ENCODE data around the gene DOCK3.
"Not testable (repeated sequence)": the region's sequence is repeated elsewhere in the genome, so short reads cannot be mapped to it uniquely, and the experiment has no call there.

Gene DOCK3

GRCh38 chr3:51269466-51269865, 594.7 kb downstream of the DOCK3 start:
- no peak for DNase-seq

- DNase-seq, result no peak
These were observed 595.8 kb downstream of the DOCK3 start for GRCh38 chr3:51270559-51270958.

- DNase-seq, result no peak
These were observed 596.4 kb downstream of the DOCK3 start for GRCh38 chr3:51271172-51271571.

DNA sequence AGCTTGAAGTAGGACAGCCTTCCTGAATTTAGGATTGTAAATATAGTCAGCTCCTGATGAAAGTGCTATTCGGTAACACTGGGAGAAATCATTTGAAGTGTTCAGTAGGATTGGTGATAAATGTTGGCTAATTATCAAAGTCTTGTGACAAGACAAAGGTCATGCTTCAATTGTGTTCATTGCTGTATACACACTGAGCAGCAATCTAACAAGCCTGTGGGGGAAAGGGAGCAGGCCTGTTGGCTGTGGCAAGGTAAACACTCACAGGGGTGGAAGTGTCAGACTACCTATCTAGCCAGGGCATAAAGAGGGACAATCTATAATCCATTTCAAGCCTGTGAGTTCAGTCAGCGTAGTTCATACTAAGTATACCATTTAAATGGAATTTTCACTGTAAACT, 599.3 kb downstream of the DOCK3 start:
- DNase-seq, result no peak

DNA sequence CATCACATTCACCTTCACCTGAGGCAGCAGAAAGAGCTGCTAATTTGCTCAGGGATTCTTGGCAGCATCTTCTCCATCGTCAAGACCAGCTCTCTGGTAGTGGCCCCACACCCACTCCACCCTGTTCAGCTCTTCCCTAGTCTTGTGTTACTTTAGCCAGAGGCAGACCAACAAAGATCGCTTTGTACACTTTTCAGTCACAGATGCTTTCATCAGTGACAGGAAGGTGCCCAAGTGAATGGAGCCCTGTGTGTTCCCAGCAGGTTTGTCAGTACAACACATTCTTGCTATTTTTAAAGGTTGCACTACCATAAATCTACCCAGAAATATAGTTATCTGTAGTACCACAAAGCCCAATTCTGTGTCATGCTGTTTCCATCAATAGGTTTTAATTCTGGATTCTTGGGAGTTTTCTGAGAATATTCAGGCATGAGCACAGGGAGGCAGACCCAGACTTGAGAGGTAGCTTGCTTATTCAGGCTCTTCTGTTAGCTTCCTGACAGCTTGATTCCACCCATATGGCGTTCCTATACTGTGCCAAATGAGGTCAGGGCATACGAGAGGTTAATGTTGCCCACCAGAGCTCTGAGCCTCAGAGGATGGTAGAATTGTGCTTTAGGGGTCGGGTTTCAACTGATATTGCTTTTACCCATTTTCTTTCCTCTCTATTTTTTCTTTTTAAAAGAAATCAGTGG, 600.5 kb downstream of the DOCK3 start:
- no peak for DNase-seq

DNA sequence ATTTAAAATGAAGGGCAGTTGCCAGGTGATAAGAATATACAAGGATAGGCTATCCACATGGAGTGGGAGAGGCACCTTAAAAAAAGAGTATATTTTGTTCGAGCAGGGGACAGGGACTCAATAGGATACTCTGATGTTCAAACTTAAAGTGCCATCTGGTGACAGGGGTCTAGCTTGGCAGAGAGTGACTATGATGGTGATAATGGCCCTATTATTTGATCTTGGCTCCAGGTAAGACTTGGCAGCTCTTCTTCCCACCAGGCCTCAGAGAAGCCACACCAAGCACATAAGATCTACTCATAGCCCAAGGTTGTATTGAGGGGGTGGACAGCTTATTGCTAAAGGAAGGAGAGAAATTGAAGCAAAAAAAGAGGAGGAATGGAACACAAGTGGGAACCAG, 601.3 kb downstream of the DOCK3 start:
- DNase-seq, result no peak

DNA sequence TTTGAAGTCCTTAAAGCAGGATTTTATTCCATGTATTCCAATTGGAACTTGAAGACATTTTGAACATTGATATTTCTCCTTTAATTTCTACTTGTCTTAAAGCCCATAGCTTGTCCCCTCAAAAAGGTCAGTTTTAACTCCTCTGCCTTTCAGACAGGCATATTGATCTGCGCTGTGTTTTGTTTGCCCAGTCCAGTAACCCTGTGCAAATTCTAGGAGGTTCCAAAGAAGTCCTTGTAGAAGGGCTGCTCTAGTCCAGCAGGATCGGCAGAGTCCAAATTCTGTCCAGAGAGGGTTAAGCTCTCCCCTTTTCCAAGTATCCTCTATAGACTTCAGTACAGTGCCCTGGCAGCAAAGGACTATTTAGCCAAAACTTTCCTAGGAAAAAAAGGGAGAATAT, 604.7 kb downstream of the DOCK3 start:
- no peak for DNase-seq

GRCh38 chr3:51280176-51280575, 605.4 kb downstream of the DOCK3 start:
- DNase-seq, result no peak

GRCh38 chr3:51282931-51283330, 608.2 kb downstream of the DOCK3 start:
- DNase-seq, result no peak

DNA sequence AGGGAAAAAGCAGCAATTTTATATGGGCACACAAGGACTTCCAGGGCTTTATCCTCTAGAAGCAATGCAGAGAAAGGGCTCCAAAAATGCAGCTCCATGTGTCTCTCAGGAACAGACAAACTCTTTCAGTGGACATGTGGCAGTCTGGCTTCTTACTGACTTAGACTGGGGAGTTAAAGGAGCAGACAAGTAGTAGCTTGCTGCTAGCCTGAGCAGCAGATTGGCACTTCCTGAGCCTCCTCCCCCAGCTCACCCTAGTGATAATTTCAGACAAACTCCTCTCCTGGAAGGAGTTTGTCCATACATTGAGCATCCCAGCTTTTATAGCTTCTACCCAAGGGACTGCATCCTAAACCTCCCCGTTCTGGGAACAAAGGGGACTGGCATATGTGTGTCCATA, 608.7 kb downstream of the DOCK3 start:
- DNase-seq, result no peak

DNA sequence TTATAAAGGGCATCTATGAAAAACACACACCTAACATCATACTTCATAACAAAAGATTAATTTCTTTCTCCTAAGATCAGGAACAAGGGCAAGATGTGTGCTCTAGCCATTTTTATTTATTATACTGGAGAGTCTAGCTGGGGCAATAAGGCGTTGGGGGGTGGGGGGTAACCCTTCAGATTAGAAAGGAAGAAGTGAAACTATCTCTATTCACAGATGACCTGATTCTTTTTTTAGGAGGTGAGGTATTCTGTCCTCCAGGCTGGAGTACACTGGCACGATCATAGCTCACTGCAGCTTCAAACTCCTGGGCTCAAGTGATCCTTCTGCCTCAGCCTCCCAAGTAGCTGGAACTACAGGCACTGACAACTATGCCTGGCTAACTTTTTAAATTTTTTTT, 620.9 kb downstream of the DOCK3 start:
- DNase-seq, result no peak

DNA sequence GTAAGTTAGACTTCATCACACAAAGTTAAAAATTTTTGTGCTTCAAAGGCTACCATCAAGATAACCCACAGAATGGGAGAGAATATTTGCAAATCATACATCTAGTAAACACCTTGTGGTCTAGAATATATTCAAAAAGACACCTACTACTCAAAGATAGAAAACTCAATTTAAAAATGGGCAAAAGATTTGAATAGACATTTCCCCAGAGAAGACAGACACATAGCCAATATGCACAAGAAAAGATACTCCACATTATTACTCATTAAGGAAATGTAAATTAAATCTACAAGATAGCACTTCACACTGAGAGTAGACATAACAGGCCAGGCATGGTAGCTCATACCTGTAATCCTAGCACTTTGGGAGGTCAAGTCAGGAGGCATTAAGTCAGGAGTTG, 622.6 kb downstream of the DOCK3 start:
- DNase-seq, result no peak

DNA sequence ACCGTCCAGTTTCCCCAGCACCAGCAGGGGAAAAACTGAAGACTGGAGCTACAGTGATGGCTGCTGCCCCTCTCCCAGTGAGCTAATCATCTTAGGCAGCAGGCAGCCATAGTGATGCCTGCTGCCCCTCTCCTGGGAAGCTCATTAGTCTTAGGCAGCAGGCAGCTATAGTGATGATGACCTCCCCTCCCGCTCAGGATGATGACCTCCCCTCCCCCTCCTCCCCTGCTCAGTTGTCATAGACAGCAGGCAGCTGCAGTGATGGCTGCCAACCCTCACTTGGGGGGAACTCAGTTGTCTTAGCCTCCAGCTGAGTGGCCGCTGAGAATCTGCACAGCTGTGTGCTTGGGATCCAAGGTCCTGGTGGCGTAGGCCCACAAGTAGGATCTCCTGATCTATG, 629.5 kb downstream of the DOCK3 start:
- DNase-seq, result no peak

- DNase-seq, result no peak
These were observed 631.4 kb downstream of the DOCK3 start for GRCh38 chr3:51306093-51306492.

DNA sequence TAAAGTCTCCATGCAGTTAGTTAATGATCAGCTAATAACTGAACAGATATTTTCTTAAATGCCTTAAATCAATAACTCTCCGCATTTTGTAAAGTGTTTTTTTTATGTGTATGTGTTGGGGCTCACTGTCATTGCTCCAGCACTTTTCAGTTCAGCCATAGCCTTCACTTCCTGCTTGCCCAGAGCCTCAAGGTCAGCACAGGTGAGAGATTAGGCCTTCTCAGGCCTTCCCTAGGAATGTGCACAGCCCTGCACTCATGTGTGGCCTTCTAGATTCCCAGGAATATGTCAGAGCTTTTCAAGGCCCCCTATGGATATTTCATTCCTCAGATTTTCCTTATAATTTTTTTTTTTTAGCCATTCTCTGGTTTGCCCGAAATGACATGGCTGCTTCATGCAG, 632.7 kb downstream of the DOCK3 start:
- DNase-seq, result no peak

GRCh38 chr3:51307945-51308607, 633.3 kb downstream of the DOCK3 start:
- not testable (repeated sequence) for DNase-seq

DNA sequence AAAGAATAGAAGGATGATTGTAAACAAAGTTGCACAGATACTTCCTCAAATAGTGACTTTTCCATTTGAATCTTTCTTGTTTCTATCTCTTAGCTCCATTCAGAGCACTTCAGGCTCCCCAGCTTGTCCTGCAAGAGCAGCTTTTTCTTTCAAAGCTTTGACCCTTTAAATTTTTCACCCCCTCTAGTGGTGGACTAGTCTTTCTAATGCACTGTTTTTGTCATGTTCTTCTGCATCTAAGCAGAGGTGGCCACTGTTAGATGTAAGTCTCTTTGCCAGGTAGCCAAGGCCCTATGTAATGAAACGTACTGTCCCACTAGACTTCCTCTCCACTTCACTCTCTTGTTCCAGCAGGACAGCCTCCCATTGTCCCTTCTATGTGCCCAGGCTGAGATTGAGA, 636.3 kb downstream of the DOCK3 start:
- DNase-seq, result no peak

GRCh38 chr3:51328206-51328605, 653.5 kb downstream of the DOCK3 start:
- no peak for DNase-seq

- DNase-seq, result no peak
These were observed 655.3 kb downstream of the DOCK3 start for GRCh38 chr3:51330046-51330445.

DNA sequence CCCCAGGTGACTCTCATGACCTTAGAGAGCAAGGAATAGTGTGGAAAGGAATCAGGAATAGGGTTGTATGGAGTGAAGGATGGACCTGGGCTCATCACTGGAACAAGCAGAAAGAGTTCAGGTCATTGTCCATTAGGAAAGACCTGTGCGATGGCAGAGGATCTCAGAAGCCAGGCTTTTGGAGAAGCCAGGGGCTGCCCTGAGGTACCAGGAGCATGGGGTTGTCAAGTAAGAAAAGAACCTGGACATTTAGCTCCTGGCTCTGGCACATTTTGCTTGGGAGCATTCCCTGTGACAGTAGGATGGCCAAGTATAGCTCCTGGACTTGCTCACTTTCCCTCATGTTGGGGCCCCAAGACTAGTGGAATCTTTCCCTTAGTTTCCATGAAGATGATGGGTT, 657.4 kb downstream of the DOCK3 start:
- no peak for DNase-seq

GRCh38 chr3:51333021-51333420, 658.3 kb downstream of the DOCK3 start:
- DNase-seq, result no peak

- no peak for DNase-seq
These were observed 661.5 kb downstream of the DOCK3 start for GRCh38 chr3:51336261-51336660.

- DNase-seq, result no peak
These were observed 662.9 kb downstream of the DOCK3 start for GRCh38 chr3:51337666-51338065.

GRCh38 chr3:51338632-51339031, 663.9 kb downstream of the DOCK3 start:
- DNase-seq, result no peak

All from activated T-cell treated with anti-CD3 and anti-CD28 coated beads, Interleukin-2, amount 50 U/mL, for 1 hour (primary cell).